DOHH2 (cell line): ENCODE results near the gene OBSCN.

ENCODE experiments used
- H3F3A ChIP-seq: fragments of 200-600 bp; sonication (generic), shearing (Covaris generic); 2 replicates; pipeline ENCODE4 v1.6.0; 2016; ENCODE audit warnings: antibody characterized with exemption, mild to moderate bottlenecking; ENCODE audit not compliant: control insufficient read depth, insufficient read depth
- H3K27ac ChIP-seq: fragments of 200-600 bp; sonication (generic); 2 replicates; pipeline ENCODE4 v1.5.1; 2014; ENCODE audit warnings: low read depth, mild to moderate bottlenecking, low read length, moderate library complexity
- H3K27me3 ChIP-seq: fragments of 200-600 bp; sonication (generic); 2 replicates; pipeline ENCODE4 v1.6.1; 2014; ENCODE audit warnings: mild to moderate bottlenecking, low read length, mixed read lengths; ENCODE audit not compliant: control insufficient read depth
- H3K36me3 ChIP-seq: fragments of 200-600 bp; sonication (generic); 2 replicates; pipeline ENCODE4 v1.6.1; 2014; ENCODE audit warnings: mild to moderate bottlenecking, low read length, moderate library complexity, mixed read lengths; ENCODE audit not compliant: control insufficient read depth
- H3K4me1 ChIP-seq: fragments of 200-600 bp; sonication (generic); 2 replicates; pipeline ENCODE4 v1.6.1; 2014; ENCODE audit warnings: mild to moderate bottlenecking, low read length, mixed read lengths; ENCODE audit not compliant: control insufficient read depth
- H3K4me2 ChIP-seq: fragments of 200-600 bp; sonication (generic); 2 replicates; pipeline ENCODE4 v1.6.0; 2014; ENCODE audit warnings: mild to moderate bottlenecking, low read length, moderate library complexity
- H3K4me3 ChIP-seq: fragments of 200-600 bp; sonication (generic); 2 replicates; pipeline ENCODE4 v1.5.1; 2014; ENCODE audit warnings: mild to moderate bottlenecking, low read length, mixed read lengths
- H3K79me2 ChIP-seq: fragments of 200-600 bp; sonication (generic); 2 replicates; pipeline ENCODE4 v1.6.1; 2014; ENCODE audit warnings: mild to moderate bottlenecking, low read length, mixed read lengths; ENCODE audit not compliant: control insufficient read depth
- H3K9me2 ChIP-seq: fragments of 200-600 bp; sonication (generic); replicated peaks from 2 replicates; pipeline ENCODE4 v1.6.1; 2014; ENCODE audit warnings: mild to moderate bottlenecking, low read length, mixed read lengths; ENCODE audit not compliant: control insufficient read depth
- H3K9me3 ChIP-seq: fragments of 200-600 bp; sonication (generic); 2 replicates; pipeline ENCODE4 v1.6.1; 2014; ENCODE audit warnings: antibody characterized with exemption, low read length, mixed read lengths; ENCODE audit not compliant: control insufficient read depth, insufficient read depth
- H4K20me1 ChIP-seq: fragments of 200-600 bp; sonication (generic); 2 replicates; pipeline ENCODE4 v1.6.0; 2014; ENCODE audit warnings: low read depth, mild to moderate bottlenecking, antibody characterized with exemption, low read length, moderate library complexity; ENCODE audit not compliant: control insufficient read depth, insufficient read depth
- EZH2phosphoT487 ChIP-seq: fragments of 200-600 bp; sonication (generic); IDR thresholded peaks from 2 replicates; pipeline ENCODE4 v1.6.1; 2017; ENCODE audit warnings: borderline replicate concordance, mild to moderate bottlenecking, antibody characterized with exemption, low read length, moderate library complexity, mixed read lengths
- TF ChIP-seq, protein P1 (sequence below): fragments of 200-600 bp; sonication (generic); IDR thresholded peaks from one replicate; pipeline ENCODE4 v1.5.1; 2014; ENCODE audit warnings: antibody characterized with exemption, mild to moderate bottlenecking, low read depth, low read length; ENCODE audit not compliant: poor library complexity, severe bottlenecking

The OBSCN gene

GRCh38 chr1:228366062-228366865, 158.4 kb downstream of the OBSCN start:
- Histone ChIP-seq H3K4me3 (no peak overlapping the region), H3K27me3 (no peaks in the 10 kb centered on the region), H3K79me2 (no peaks in the 10 kb centered on the region), H4K20me1 (no peaks in the 10 kb centered on the region), H3K9me2 (no peaks in the 10 kb centered on the region), H3K4me1 (peaks cover 9% of the 10 kb centered on the region), H3K9me3 (no peaks in the 10 kb centered on the region), H3K36me3 (no peaks in the 10 kb centered on the region), H3K4me2 (no peak overlapping the region), H3K27ac (no peak overlapping the region), H3F3A (no peaks in the 10 kb centered on the region)
- TF ChIP-seq, protein P1, sequence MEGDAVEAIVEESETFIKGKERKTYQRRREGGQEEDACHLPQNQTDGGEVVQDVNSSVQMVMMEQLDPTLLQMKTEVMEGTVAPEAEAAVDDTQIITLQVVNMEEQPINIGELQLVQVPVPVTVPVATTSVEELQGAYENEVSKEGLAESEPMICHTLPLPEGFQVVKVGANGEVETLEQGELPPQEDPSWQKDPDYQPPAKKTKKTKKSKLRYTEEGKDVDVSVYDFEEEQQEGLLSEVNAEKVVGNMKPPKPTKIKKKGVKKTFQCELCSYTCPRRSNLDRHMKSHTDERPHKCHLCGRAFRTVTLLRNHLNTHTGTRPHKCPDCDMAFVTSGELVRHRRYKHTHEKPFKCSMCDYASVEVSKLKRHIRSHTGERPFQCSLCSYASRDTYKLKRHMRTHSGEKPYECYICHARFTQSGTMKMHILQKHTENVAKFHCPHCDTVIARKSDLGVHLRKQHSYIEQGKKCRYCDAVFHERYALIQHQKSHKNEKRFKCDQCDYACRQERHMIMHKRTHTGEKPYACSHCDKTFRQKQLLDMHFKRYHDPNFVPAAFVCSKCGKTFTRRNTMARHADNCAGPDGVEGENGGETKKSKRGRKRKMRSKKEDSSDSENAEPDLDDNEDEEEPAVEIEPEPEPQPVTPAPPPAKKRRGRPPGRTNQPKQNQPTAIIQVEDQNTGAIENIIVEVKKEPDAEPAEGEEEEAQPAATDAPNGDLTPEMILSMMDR = no peak
- no peak for TF ChIP-seq EZH2phosphoT487

DNA sequence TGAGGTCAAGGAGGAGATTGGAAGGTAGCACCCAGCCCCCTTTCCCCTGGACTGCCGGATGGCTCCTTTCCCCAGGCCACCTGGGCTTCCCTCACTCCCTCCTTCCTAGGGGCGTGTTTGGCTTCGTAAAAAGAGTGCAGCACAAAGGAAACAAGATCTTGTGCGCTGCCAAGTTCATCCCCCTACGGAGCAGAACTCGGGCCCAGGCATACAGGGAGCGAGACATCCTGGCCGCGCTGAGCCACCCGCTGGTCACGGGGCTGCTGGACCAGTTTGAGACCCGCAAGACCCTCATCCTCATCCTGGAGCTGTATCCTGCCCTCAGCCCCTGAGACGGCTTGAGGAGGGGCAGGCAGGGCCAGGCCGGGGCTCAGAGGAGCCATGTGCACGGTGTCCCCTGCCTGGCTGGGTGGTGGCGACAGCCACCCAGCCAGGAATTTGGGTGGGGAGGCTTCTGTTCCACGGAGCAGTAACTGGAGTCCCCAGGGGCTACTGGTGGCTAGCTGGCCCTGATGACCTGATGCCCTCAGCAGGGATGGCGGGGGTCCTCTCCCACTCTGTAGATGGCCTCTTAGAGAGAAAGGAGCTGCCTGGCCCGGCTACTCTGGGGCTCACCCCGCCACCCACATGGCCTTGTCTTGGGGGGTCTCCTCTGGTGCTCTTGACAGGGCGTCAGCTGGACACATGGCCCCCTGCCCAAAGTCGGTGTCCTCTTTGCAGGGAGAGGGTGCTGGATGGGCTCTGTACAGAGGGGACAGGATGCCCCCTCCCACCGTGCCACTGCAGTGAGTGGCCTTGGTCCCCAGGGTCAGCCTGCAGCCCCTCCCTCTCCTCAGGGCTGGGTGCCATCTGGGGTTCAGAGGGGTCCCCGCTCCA, 159.3 kb downstream of the OBSCN start:
- no peak overlapping the region for H3K27ac ChIP-seq
- no peaks in the 10 kb centered on the region for H3K36me3 ChIP-seq
- no peaks in the 10 kb centered on the region for H3K9me3 ChIP-seq
- no peaks in the 10 kb centered on the region for H3K27me3 ChIP-seq
- no peaks in the 10 kb centered on the region for H3K9me2 ChIP-seq
- no peaks in the 10 kb centered on the region for H4K20me1 ChIP-seq
- H3F3A ChIP-seq = no peaks in the 10 kb centered on the region
- H3K4me1 ChIP-seq = peaks cover 9% of the 10 kb centered on the region
- H3K4me3 ChIP-seq = no peak overlapping the region
- no peak for TF ChIP-seq EZH2phosphoT487
- TF ChIP-seq, protein P1 = no peak
- no peak overlapping the region for H3K4me2 ChIP-seq
- no peaks in the 10 kb centered on the region for H3K79me2 ChIP-seq

- no peaks in the 10 kb centered on the region for H3F3A ChIP-seq
- H3K9me3 ChIP-seq = no peaks in the 10 kb centered on the region
- no peak overlapping the region for H3K4me3 ChIP-seq
- H3K4me1 ChIP-seq = peaks cover 9% of the 10 kb centered on the region
- no peaks in the 10 kb centered on the region for H3K79me2 ChIP-seq
- H3K36me3 ChIP-seq = no peaks in the 10 kb centered on the region
- H3K9me2 ChIP-seq = no peaks in the 10 kb centered on the region
- TF ChIP-seq EZH2phosphoT487 = no peak
- TF ChIP-seq, protein P1 = no peak
- no peaks in the 10 kb centered on the region for H4K20me1 ChIP-seq
- no peaks in the 10 kb centered on the region for H3K27me3 ChIP-seq
- no peak overlapping the region for H3K27ac ChIP-seq
- H3K4me2 ChIP-seq = peak overlapping the region; percentile 54
Observed at GRCh38 chr1:228367798-228368791, 160.3 kb downstream of the OBSCN start.
